NCI-H446 treated with DMSO at 0.1 percent for 48 hours (cell line): ENCODE results near the gene TSTD2.
"Not testable (repeated sequence)": the region's sequence is repeated elsewhere in the genome, so short reads cannot be mapped to it uniquely, and the experiment has no call there.

ENCODE experiments used
- DNase-seq: peaks from one replicate; lab custom pipeline; 2025; lab: John Stamatoyannopoulos, UW

Gene TSTD2

DNA sequence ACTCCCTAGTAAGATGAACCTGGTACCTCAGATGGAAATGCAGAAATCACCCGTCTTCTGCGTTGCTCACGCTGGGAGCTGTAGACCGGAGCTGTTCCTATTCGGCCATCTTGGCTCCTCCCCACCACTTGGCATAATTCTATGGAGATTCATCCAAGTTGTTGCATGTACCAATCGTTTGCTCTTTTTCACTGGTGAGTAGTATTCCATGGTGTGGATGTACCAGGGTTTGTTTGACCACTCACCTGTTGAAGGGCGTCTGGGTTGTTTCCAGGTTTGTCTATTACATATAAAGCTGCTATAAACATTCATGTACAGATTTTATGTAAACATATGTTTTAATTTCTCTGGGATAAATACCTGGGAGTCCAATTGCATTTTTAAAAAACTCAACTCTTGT, 46.3 kb downstream of the TSTD2 start:
- not testable (repeated sequence) for DNase-seq

GRCh38 chr9:97584778-97585177, 48.4 kb downstream of the TSTD2 start:
- DNase-seq, result not testable (repeated sequence)

DNA sequence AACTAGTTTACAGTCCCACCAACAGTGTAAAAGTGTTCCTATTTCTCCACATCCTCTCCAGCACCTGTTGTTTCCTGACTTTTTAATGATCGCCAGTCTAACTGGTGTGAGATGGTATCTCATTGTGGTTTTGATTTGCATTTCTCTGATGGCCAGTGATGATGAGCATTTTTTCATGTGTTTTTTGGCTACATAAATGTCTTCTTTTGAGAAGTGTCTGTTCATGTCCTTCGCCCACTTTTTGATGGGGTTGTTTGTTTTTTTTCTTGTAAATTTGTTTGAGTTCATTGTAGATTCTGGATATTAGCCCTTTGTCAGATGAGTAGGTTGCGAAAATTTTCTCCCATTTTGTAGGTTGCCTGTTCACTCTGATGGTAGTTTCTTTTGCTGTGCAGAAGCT, 51.6 kb downstream of the TSTD2 start:
- DNase-seq, result not testable (repeated sequence)

- DNase-seq, result no peak
Measured at GRCh38 chr9:97579914-97580313, 53.3 kb downstream of the TSTD2 start.

DNA sequence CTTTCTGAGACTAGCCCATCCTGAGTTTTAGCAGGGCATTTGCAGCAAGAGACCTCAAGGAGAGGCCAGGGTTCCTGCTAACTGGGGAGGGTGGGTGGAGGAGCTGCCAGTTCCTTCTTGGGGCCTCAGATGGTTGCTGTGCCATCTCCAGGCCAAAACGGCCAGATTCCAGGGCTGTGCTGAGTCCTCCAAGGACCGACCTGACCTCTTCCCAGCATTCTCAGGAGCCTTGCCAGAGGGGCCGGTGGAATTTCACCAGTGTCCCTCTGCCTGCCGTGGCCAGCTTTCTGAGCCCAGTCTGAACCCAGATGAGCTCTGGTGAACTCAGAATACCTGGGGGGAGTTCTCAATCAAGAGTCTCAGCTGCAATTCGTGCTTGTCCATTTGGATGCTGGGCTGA, 54.3 kb downstream of the TSTD2 start:
- DNase-seq, result no peak

DNA sequence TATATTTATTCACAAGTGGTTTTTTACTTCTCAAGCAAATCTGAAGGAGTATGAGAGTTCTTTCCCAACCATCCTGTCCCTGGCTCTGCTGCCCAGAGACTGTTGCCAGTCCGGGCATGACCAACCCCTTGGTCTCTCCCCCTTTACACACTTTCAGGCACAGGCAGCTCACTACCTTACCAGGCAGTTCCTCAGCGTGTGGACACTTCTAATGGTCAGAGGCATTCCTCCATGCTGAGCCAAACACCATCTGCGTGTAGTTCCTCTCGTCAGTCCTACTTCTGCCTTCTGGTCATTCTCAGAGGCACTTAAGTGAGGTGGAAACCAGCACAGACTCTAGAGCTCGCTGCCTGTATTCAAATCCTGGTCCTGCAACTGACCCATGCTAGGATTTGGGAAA, 56.1 kb downstream of the TSTD2 start:
- no peak for DNase-seq

GRCh38 chr9:97575673-97576200, 57.4 kb downstream of the TSTD2 start:
- no peak for DNase-seq

- DNase-seq, result not testable (repeated sequence)
Measured at GRCh38 chr9:97574921-97575672, 58.1 kb downstream of the TSTD2 start.

DNA sequence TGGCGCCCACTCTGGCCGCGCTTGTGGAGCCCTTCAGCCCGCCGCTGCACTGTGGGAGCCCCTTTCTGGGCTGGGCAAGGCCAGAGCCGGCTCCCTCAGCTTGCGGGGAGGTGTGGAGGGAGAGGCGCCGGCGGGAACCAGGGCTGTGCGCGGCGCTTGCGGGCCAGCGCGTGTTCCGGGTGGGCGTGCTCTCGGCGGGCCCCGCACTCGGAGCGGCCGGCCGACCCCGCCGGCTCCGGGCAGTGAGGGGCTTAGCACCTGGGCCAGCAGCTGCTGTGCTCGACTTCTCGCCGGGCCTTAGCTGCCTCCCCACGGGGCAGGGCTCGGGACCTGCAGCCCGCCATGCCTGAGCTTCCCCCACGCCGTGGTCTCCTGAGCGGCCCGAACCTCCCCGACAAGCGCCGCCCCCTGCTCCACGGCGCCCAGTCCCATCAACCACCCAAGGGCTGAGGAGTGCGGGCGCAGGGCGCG, 59.0 kb downstream of the TSTD2 start:
- not testable (repeated sequence) for DNase-seq

DNA sequence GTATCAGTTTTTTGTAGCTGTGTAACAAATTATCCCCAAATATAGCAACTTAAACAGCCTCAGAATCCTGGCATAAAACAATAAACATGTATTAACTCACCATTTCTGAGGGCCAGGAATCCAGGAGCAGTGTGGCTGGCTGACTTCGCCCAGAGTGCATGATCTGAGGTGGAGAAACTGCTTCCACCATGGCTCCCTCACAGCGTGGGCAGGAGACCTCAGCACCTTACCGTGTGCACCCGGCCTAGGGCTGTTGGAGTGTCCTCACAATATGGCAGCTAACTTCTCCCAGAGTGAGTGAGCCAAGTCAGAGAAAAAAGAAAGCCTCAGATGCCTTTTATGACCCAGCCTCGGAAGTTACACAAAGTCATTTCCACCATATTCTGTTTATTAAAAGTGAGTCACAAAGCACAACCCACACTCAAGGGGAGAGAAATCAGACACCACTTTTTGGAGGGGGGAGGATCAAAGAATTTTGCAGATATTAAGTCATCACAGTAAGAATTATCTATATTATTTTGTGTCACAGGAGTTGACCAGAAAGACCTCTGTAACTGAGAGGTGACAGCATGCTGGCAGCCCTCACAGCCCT, 59.6 kb downstream of the TSTD2 start:
- no peak for DNase-seq

DNA sequence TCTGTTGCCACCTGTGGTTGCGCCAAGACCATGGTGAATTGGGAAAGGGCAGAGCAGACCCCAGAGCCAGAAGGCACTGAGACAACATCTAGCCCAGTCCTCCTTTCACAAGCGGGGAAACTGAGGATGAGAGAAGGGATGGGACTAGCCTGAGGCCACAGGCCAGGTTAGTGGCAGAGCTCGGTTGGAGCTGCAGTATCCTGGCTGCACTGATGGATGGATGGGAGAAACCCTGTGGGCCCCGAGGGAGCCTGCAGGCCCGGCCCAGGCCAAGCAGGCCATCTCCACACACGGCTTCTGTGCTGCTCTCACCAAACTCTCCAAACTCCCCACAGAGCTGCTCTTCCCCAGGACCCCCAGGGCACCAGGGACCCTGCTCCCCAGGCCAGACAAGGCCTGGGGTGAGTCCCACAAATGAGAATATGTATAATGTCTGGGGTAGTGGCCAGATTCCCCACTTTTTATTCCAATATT, 60.2 kb downstream of the TSTD2 start:
- no peak for DNase-seq

DNA sequence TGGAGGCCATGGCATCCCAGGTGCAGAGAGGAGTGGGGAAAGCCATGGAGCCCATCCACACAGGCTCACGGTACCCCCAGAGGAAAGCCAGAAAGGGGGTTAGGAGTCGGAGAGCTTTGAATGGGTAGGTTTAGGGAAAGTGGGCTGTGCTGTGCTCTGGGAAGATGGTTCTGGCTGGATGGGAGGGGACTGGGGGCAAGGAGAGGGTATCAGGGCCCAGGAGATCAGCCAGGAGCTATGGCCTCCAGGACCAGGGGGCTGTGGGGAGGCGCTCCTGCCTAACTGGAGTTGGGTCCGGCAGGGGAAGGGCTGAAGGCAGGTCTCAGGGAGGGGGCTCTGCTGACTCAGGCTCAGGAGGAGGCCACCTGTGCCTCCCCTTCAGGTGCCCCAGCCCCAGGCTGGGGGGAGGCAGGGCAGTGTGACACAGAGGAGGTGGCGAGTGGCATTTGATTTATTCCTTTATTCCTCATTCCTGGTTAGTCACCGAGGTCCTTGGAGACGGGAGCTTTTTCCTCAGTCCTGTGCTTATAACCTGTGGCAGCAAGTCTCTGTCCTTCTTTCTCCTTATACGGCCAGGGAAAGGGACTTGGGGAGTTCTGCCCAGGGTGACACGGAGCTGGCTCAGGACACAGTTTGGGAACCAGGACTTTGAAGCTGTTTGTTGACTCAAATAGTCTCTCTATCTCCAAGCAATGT, 60.8 kb downstream of the TSTD2 start:
- DNase-seq, result no peak

DNA sequence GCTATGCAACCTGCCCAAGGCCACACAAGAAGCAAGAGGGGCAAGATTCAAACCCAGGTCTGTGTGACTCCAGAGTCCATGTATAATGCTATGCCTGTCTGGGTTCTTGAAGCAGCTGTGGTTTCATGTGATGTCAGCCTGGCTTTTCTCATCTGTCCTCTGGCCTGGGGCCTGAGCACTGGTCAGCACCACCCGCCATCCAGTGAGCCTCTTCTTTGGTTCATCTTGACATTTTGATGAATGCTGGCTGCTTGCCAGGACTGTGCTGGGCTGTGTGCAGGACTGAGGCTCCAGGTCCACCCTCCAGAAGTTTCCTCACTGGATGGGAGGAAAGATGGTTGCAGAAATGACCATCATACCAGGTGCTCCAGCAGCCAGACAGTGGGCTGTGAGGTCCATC, 61.5 kb downstream of the TSTD2 start:
- no peak for DNase-seq

DNA sequence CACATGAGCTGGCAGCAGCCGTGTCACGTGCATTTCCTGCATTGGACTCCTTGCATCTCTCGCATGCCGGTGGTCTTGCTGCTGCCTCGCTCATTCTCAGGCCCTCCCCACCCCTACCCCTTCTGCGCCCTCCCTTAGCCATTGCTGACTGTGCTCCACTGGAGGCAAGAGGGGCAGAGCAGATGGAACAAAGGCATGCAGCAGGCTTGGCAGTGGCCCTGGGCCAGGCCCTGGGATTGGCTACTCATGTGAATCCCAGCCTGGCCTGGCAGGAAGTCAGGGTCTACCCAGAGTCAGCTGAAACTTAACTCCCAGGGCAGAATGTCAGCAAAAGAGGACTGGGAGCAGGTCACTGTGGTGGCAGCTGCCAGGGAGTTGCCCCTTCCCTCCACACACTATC, 62.3 kb downstream of the TSTD2 start:
- no peak for DNase-seq

DNA sequence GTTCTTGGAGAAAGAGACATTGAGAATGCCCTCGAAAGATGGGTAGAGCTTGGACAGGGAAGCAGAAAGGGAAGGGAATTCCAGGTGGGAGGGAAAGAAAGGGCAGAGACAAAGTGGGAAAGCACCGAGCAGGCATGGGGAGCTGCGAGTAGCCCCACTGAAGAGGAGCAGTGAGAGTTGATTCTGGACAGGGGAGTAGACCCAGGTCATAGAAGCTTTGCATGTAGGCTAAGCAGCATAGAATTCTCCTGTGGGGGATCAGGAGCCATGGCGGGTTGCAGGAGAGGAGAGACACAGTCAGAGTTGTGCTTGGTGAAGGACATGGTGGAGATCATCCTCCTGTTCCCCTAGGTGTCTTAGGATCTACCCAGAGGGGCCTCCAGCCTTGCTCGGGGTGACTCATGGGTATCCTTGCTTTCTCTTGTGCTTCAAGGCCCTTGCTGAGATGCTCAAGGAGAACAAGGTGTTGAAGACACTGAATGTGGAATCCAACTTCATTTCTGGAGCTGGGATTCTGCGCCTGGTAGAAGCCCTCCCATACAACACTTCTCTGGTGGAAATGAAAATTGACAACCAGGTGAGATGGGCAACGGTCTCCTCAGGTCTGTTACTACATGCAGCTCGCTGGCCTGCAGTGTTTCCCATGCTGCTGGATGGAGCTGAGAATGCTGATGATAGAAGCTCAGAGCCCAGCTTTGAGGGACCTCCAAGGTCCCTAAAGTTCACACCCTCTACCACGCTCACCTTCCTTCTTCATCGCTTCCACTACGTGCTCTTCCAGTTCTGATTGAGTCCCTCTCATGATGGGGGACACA, 64.5 kb downstream of the TSTD2 start:
- no peak for DNase-seq

- no peak for DNase-seq
Measured at GRCh38 chr9:97567894-97568202, 65.3 kb downstream of the TSTD2 start.

DNA sequence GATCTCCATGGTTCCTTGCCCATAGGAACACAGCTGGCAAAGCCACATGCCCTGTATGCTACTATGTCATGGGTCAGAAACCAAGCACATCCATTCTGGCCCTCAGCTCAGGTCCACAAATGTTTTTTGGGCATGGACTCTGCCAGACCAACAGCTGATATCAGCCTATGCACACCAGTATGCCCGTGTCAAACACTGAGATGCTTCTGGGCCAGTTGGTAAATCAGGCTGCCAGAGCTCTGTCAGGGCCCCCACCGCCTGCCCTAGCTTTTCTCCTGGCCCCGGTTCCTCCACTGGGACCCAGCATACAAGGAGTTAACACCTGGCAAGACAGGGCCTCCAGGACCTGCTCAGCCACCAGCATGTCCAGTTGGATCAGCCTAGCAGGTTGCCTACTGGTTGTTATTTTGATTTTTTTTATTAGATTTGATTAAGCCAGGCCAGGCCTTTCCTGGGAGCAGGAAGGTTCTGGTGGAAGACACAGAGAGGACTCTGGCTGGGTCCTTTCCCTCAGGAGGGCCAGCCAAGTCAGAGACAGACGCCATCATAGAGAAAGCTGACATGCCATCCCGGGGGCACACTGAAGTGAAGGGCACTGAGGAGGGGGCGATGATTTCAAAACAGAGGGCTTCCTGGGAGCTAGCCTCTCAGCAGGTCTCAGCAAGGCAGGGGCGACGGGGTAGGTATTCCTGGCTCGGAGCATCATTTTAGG, 65.8 kb downstream of the TSTD2 start:
- no peak for DNase-seq

DNA sequence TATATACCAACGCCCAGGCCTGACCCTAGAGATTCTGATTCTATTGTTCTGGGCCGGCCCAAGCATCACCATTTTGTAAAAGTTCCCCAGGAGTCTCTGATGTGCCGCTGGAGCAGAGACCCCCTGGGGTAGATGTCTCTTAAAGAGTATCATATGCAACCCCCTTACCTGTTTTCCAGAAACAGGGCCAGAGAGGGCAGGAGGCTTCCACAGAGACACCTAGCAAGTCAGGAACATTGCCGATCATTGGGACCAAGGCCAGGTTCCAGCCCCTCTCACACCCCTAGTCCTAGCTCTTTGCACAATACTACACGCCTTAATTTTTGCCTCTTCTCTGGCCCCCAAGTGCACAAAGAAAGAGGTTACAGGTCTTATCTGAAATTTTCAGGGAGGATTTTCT, 67.9 kb downstream of the TSTD2 start:
- DNase-seq, result no peak

DNA sequence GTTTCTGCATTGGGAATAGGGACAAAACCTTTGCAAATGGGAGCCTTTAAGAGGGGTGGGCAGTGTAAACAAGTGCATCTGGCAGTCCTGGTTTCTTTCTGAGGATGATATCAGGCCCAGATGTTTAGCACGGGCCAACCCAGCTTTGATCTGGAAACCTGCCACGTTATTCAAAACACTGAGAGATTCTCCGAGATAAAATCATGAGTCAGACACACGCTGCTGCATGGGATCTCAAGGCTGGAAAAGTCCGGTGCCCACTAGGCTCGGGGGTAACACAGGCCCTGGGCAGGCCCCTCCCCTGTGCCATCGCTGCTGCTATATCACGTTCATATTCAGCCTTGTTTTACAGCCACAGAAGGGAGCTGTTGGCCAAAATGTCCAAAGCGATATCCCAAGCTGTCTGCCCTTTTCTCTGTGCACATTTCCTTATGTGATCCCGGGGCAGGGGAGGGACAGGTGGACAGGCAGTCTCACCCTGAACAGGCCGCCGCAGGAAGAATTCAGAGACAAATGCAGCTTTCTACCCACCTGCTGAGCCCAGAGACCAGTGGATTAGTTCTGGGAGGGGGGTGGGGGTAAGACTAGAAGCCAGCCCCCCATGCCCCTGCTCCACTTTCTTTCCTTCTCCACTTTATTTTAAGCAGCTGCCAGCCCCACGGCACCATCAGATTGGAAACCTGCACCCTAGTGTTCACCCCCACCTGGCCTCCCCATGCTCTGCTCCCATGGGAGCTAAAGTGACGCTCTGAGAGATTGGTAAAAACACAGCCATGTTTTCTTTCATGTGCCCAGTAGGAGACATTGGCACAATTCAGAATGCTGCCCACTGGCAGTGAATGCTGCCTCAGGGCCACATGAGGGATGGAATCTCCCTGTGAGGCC, 68.6 kb downstream of the TSTD2 start:
- DNase-seq, result no peak

- peak; percentile 33 for DNase-seq
Measured at GRCh38 chr9:97563458-97564135, 69.6 kb downstream of the TSTD2 start.
